GM12878 (cell line): Measurements from ENCODE around the gene GRAPL. TPM values are rescaled to one million over a fixed set of nuclear protein-coding genes. Genes with fewer than 3 reads are reported as not detected.
A peak's percentile ranks its signal among the peaks of the same experiment; 100 is the strongest.
"Not testable (repeated sequence)": the region's sequence is repeated elsewhere in the genome, so short reads cannot be mapped to it uniquely, and the experiment has no call there.

Source experiments
- ATAC-seq: fragments of 200-7000 bp; cut with Tn5 transposase; 3 replicates; pipeline ENCODE4 v1.9.1; 2020; ENCODE audit warnings: mild to moderate bottlenecking, moderate library complexity
- BruUV-seq: library from RNA; stranded (reverse); fragments of 400-500 nt; replicated peaks from 2 replicates; lab custom pipeline; 2021; lab: Mats Ljungman, UMichigan
- CTCF ChIA-PET: fragments of 300-600 bp; sonication (Branson Sonifier 250); formaldehyde crosslinking; extraction: SDS; loops from one replicate; lab custom pipeline; 2021; ENCODE audit warnings: inconsistent platforms; lab: Yijun Ruan, JAX
- POLR2A ChIA-PET: fragments of 350-600 bp; formaldehyde crosslinking; extraction: SDS; loops from one replicate; lab custom pipeline; 2021; ENCODE audit warnings: inconsistent platforms; lab: Charles Lee
- RAD21 ChIA-PET: fragments of 300-600 bp; sonication (Branson Sonifier 250); formaldehyde crosslinking; loops from one replicate; lab custom pipeline; 2023; ENCODE audit warnings: antibody characterized with exemption; ENCODE audit not compliant: unreplicated experiment; lab: Charles Lee
- SMC1A ChIA-PET: fragments of 300-600 bp; sonication (Branson Sonifier 250); formaldehyde crosslinking; loops from one replicate; lab custom pipeline; 2023; ENCODE audit not compliant: unreplicated experiment, uncharacterized antibody; lab: Charles Lee
- DNase-seq: peaks from one replicate; pipeline ENCODE4 v3.0.0-alpha.2; 2011; ENCODE audit warnings: low read depth, low spot score
- FAIRE-seq: peaks from 3 replicates; lab custom pipeline; 2011; peaks lifted over from hg19 to GRCh38; lab: Jason Lieb, UNC
- H2AFZ ChIP-seq: 2 replicates; pipeline ENCODE4 v1.6.0; 2011; ENCODE audit warnings: low read depth, low read length, control low read depth; ENCODE audit not compliant: control insufficient read depth
- H3K27ac ChIP-seq: 2 replicates; pipeline ENCODE4 v1.5.1; 2011; ENCODE audit warnings: control low read depth; ENCODE audit not compliant: control insufficient read depth, insufficient read depth
- H3K27me3 ChIP-seq, 2 experiments: replicated peaks in 1 of 2; 2 replicates each; pipeline versions ENCODE4 v1.6.0 to v1.6.1; 2011; ENCODE audit warnings: low read length in 1 of 2; ENCODE audit not compliant: control insufficient read depth in 2 of 2, insufficient read depth in 2 of 2
- H3K36me3 ChIP-seq, 2 experiments: 2 replicates each; pipeline ENCODE4 v1.5.1; 2011; ENCODE audit warnings: low read length in 1 of 2; ENCODE audit not compliant: control insufficient read depth in 2 of 2, insufficient read depth in 2 of 2
- H3K4me1 ChIP-seq: 2 replicates; pipeline ENCODE4 v1.6.1; 2011; ENCODE audit warnings: mild to moderate bottlenecking, low read length, moderate library complexity, mixed read lengths; ENCODE audit not compliant: control insufficient read depth, insufficient read depth
- H3K4me2 ChIP-seq: 2 replicates; pipeline ENCODE4 v1.6.0; 2011; ENCODE audit warnings: control low read depth; ENCODE audit not compliant: control insufficient read depth, insufficient read depth
- H3K4me3 ChIP-seq: fragments of 200-600 bp; sonication (generic); 2 replicates; pipeline ENCODE4 v1.5.1; 2016
- H3K79me2 ChIP-seq: 2 replicates; pipeline ENCODE4 v1.6.0; 2011; ENCODE audit warnings: low read length; ENCODE audit not compliant: control insufficient read depth, insufficient read depth
- H3K9ac ChIP-seq: 2 replicates; pipeline ENCODE4 v1.8.0; 2011; ENCODE audit warnings: low read length, control low read depth, mixed read lengths; ENCODE audit not compliant: control insufficient read depth, insufficient read depth
- H3K9me3 ChIP-seq: replicated peaks from 3 replicates; pipeline ENCODE4 v1.5.1; 2011; ENCODE audit warnings: mild to moderate bottlenecking, low read length; ENCODE audit not compliant: control insufficient read depth, insufficient read depth
- H4K20me1 ChIP-seq: 2 replicates; pipeline ENCODE4 v1.6.0; 2011; ENCODE audit not compliant: control insufficient read depth, insufficient read depth
- CBFB ChIP-seq: IDR thresholded peaks from 2 replicates; pipeline ENCODE4 v1.6.1; 2016; ENCODE audit warnings: antibody characterized with exemption, low read depth
- CREM ChIP-seq: IDR thresholded peaks from 2 replicates; pipeline ENCODE4 v1.6.1; 2014; ENCODE audit warnings: antibody characterized with exemption, low read depth
- EED ChIP-seq: sonication (generic); IDR thresholded peaks from 2 replicates; pipeline ENCODE4 v1.6.1; 2016; ENCODE audit warnings: antibody characterized with exemption, low read depth
- ETV6 ChIP-seq, 2 experiments: fragments of 450-650 bp in 1 of 2; IDR thresholded peaks in 1 of 2; conservative IDR thresholded peaks in 1 of 2; 2 replicates each; pipeline ENCODE4 v1.6.1; 2014; ENCODE audit warnings: antibody characterized with exemption in 1 of 2, borderline replicate concordance in 1 of 2, low read depth in 1 of 2, mild to moderate bottlenecking in 1 of 2, moderate library complexity in 1 of 2
- HDAC6 ChIP-seq: fragments of 200-600 bp; sonication (generic); IDR thresholded peaks from one replicate; pipeline ENCODE4 v1.8.0; 2017; ENCODE audit warnings: antibody characterized with exemption; ENCODE audit not compliant: unreplicated experiment
- JUNB ChIP-seq: IDR thresholded peaks from 2 replicates; pipeline ENCODE4 v1.6.1; 2016; ENCODE audit warnings: antibody characterized with exemption, mild to moderate bottlenecking
- SMAD5 ChIP-seq: IDR thresholded peaks from 2 replicates; pipeline ENCODE4 v1.6.1; 2016; ENCODE audit warnings: antibody characterized with exemption, low read depth
- TARDBP ChIP-seq: IDR thresholded peaks from 2 replicates; pipeline ENCODE4 v1.6.1; 2016; ENCODE audit warnings: borderline replicate concordance
- TCF7 ChIP-seq: IDR thresholded peaks from 2 replicates; pipeline ENCODE4 v1.6.1; 2014; ENCODE audit warnings: antibody characterized with exemption, borderline replicate concordance
- ZBED1 ChIP-seq: IDR thresholded peaks from 2 replicates; pipeline ENCODE4 v1.6.1; 2016; ENCODE audit warnings: borderline replicate concordance
- WGBS: methylation state at CpG from one replicate; pipeline ENCODE4 v1.1.6; 2016; ENCODE audit warnings: low lambda C conversion rate; ENCODE audit not compliant: insufficient replicate concordance, insufficient coverage; ENCODE audit errors: missing lambda C conversion rate; 5-methylcytosine and 5-hydroxymethylcytosine counted together
- in situ Hi-C: fragments of 300-500 bp; cut with MboI; formaldehyde crosslinking; loops from 9 replicates; pipeline ENCODE4 v1.14.3; 2018; ENCODE audit warnings: mixed read lengths
- intact Hi-C: fragments of 100-400 bp; cut with micrococcal nuclease; formaldehyde crosslinking; loops from one replicate; pipeline ENCODE4 v1.14.2; 2022; ENCODE audit not compliant: unreplicated experiment
- polyA plus RNA-seq, 11 experiments: library from polyadenylated mRNA; depleted of rRNA in 4 of 11; unstranded in 6 of 11; stranded (reverse) in 5 of 11; fragments of >200 nt; fragmentation: Nextera tagmentation in 4 of 11; fragmentation: Illumina TruSeq in 1 of 11; extraction: Ambion mirVana in 4 of 11; extraction: Trizol in 1 of 11; gene quantifications; 1 replicate in 1 of 11; 2 replicates in 10 of 11; pipeline versions ENCODE4 v1.2.1 to v1.2.3, GENCODE V29; 2011 to 2016; ENCODE audit warnings: inconsistent platforms in 2 of 11, missing spikeins in 2 of 11, low read depth in 1 of 11
- total RNA-seq, 4 experiments: library from RNA; depleted of rRNA in 3 of 4; stranded (reverse); fragments of >200 nt in 3 of 4; fragmentation: Illumina TruSeq in 1 of 4; extraction: Trizol in 1 of 4; gene quantifications; 2 replicates each; pipeline versions ENCODE4 v1.2.1 to v1.2.3, GENCODE V29; 2013 to 2021

GRAPL gene
- total and polyA plus RNA-seq, 10 of the 15 experiments (the other 5 are each of a cell fraction or from before 2014, with no cell fraction given) = 1.5 to 63.2 (median 14.4) TPM

- DNase-seq, H3K4me2 ChIP-seq, H2AFZ ChIP-seq, H3K27ac ChIP-seq, BruUV-seq, FAIRE-seq, intact Hi-C loops, H3K9me3 ChIP-seq, H3K9ac ChIP-seq, RAD21 ChIA-PET, H3K4me3 ChIP-seq, CTCF ChIA-PET, H3K4me1 ChIP-seq, in situ Hi-C loops, H3K27me3 ChIP-seq, SMC1A ChIA-PET, H4K20me1 ChIP-seq, H3K79me2 ChIP-seq, H3K36me3 ChIP-seq, POLR2A ChIA-PET: not testable (repeated sequence)
- WGBS = no CpG with 5 or more reads among the region's 33 CpGs
- ATAC-seq = peak; percentile 99
Measured at GRCh38 chr17:19181040-19181875, 53.9 kb downstream of the GRAPL start.

GRCh38 chr17:19187883-19188869 lies 60.8 kb downstream of the GRAPL start:
- BruUV-seq = TSS peak; percentile 100
- H2AFZ ChIP-seq, H3K4me1 ChIP-seq, DNase-seq, POLR2A ChIA-PET: not testable (repeated sequence)
- ATAC-seq = peak; percentile 58
- 0% methylated on average over 10 of the region's 62 CpGs for WGBS
- peak in 1 of 2 experiments; percentile 50; a peak in 2 of 4 replicates for TF ChIP-seq ETV6 (conservative IDR thresholded peaks at IDR 0.05 in 1 of 2, IDR thresholded peaks at IDR 0.05 in 1 of 2; ENCODE audit: borderline replicate concordance in 1 of 2, low read depth in 1 of 2)
- peak; percentile 87 for TF ChIP-seq SMAD5
- TF ChIP-seq HDAC6 = peak; percentile 92
- peak; percentile 84 for TF ChIP-seq CBFB
- TF ChIP-seq EED = 0 out of 2 replicates have a peak, but pooled peaks have one; percentile 21
- peak; percentile 88 for TF ChIP-seq TARDBP
- 0 out of 2 replicates have a peak, but pooled peaks have one; percentile 24 for TF ChIP-seq TCF7
- peak; percentile 57 for TF ChIP-seq CREM
- peak; percentile 28; the same call in 1 of the 2 replicates for TF ChIP-seq JUNB
- peak; percentile 75 for TF ChIP-seq ZBED1
- TF ChIP-seq, all 136 proteins: peak for 10; not testable (repeated sequence) for 126
- H3K9ac ChIP-seq, H3K79me2 ChIP-seq, in situ Hi-C loops, intact Hi-C loops, H3K27me3 ChIP-seq, H3K4me3 ChIP-seq, FAIRE-seq, H3K9me3 ChIP-seq, SMC1A ChIA-PET, H3K27ac ChIP-seq, H3K36me3 ChIP-seq, RAD21 ChIA-PET, H3K4me2 ChIP-seq, H4K20me1 ChIP-seq, CTCF ChIA-PET: not testable (repeated sequence)
